ENCODE measurements around the gene CELA2B.
"Not testable (repeated sequence)": the region's sequence is repeated elsewhere in the genome, so short reads cannot be mapped to it uniquely, and the experiment has no call there.

Gene CELA2B

DNA sequence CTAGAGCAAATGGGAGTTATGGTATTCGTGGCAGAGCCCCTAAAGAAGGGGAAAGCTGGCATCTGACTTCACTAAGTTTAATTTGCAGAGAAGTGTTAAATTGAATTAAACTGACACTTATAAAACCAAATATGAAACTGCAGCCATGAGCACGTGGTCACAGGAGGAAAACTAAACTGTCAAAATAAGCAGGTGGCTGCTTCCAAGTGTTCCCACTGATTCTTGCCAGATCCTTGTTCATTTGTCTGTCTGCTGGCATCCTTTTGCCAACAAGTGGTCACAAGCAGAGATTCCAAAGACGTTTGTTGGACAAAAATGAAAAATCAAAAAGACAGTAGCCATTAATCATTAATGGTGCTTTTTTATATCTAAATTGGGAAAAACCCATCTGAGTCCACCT is 6.5 kb upstream of the CELA2B start:
- DNase-seq = no peak

DNA sequence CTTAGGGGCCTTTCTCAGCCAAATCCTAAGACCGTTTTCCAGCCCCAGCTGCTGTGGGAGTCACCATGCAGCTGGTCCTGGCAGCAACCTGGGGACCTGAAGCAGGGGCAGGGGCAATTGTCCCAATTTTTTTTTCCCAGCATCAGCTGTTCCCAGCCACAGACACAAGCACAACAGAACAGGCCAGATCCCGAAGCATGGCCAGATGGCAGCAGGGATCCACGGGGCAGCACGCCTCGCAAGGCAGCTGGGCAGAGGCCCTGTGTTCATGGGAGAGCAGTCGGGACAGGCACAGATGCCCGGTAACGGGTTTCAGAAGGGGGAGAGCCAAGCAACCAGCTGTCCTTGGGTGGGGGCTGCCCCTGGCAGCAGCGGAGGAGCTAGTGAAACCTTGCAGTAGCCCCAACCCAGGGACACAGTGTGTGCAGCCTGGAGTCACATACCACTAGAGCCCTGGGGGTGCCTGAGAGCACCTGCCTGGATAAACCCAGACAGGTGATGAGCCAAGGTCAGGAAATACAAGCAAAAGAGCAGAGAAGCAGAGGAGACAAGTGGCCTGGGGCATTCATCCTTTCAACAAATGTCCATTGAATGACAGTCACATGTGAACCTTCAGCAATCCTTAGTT is 6.0 kb upstream of the CELA2B start:
- DNase-seq = not testable (repeated sequence)

DNA sequence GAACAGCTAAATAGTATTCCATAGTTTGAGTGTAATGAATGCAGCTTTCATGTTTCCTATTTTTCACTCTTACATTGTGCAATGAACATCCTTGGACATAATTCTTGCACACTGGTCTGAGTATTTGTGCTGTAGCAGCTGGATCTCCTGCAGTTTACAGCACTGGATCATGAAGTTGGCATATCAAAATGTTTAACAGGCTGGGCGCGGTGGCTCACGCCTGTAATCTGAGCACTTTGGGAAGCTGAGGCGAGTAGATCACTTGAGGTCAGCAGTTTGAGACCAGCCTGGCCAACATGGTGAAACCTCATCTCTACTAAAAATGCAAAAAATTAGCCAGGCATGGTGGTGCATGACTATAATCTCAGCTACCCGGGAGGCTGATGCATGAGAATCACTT is 4.8 kb upstream of the CELA2B start:
- DNase-seq = not testable (repeated sequence)

GRCh38 chr1:15471723-15472122 is 4.2 kb upstream of the CELA2B start:
- not testable (repeated sequence) for DNase-seq

- DNase-seq = no peak
These were observed 3.3 kb upstream of the CELA2B start for GRCh38 chr1:15472587-15472986.

GRCh38 chr1:15476927-15477326 is 1.0 kb downstream of the CELA2B start:
- DNase-seq = no peak

DNA sequence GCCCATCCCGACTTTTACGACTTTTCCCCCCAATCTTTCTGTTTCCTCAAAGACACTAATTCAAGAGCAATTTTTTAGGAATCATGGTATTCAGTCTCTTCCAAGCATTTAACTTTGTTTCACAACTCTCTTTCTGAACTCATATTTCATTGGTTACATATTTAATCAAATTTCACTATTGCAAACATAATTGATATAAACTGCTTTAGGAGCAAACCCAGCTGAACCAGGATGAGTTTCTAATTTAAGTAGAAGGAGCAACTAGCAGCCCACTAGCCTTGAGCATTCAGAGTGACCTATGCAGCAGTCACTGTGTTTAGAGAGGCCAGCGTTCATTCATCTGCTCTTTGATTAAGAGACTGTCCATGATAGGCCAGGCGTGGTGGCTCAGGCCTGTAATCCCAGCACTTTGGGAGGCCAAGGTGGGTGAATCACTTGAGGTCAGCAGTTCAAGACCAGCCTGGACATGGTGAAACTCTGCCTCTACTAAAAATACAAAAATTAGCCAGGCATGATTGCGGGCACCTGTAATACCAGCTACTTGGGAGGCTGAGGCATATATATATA is 1.8 kb downstream of the CELA2B start:
- DNase-seq = no peak

DNA sequence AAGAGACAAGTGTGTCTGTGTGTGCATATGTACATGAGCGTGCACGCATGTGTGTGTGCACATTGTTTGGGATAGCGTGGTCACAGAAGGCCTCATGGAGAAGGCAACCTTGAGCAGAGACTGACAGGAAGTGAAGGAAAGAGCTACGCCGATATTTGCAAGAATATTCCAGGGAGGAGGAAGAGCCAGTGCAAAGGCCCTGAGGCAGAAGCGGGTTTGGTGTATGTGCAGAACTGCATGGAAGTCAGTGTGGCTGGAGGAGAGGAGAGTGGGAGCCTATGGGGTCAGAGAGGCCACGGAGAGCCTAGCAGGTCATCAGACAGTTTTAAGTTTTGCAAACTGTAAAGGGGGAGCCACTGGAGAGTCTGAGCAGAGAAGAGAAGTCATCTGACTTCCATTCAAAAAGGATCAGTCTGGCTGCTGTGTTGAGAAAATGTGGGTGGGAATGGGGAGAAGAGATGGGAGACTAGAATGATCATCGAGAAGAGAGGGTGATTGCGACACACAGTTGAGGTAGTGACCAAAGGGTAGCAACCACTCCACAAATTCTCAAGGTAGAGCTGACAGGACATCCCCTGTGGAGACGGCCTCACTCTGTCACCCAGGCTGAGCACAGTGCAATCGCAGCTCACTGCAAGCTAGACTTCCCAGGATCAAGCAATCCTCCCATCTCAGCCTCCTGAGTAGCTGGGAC is 3.9 kb downstream of the CELA2B start:
- no peak for DNase-seq

- not testable (repeated sequence) for DNase-seq
These were observed 6.6 kb downstream of the CELA2B start for GRCh38 chr1:15482455-15482854.

DNA sequence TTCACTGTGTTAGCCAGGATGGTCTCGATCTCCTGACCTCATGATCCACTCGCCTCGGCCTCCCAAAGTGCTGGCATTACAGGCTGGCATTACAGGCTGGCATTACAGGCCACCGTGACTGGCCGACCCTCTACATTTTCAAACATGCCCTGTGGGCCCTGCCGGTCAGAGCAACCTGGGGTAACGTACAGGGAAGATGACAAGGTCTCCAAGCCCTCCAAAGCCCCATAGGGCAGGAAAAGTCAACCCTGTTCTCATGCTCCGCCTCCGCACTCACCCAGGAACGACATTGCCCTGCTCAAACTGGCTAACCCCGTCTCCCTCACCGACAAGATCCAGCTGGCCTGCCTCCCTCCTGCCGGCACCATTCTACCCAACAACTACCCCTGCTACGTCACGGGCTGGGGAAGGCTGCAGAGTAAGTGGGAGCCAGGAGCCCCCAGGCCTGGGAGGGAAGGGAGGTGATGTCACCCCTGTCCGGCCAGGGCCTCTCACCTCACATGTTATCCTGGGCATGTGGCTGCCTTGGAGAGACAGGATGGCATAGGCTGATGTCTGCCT is 7.2 kb downstream of the CELA2B start:
- not testable (repeated sequence) for DNase-seq

DNA sequence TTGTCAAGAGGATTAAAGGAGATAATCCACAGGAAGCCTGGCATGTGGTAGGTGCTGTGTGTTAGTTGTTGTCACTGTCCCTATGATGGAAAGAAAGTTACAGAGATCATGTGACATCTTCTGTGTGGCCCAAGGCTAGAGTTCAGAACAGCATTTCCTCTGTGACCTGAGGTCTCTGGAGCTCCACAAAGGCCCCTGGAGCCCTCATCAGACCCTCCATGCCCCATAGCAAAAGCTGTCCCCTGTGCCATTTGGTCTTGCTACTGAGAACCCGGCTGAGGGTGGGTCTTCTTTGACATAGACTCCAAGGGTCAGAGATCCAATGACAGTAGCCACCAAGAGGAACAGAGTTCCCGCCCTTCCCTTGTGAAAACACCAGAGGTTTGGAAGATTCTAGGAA is 8.1 kb downstream of the CELA2B start:
- DNase-seq = no peak

GRCh38 chr1:15484443-15484842 is 8.5 kb downstream of the CELA2B start:
- not testable (repeated sequence) for DNase-seq

GRCh38 chr1:15485636-15486035 is 9.7 kb downstream of the CELA2B start:
- no peak for DNase-seq

- DNase-seq = not testable (repeated sequence)
These were observed 11.1 kb downstream of the CELA2B start for GRCh38 chr1:15486844-15487610.

DNA sequence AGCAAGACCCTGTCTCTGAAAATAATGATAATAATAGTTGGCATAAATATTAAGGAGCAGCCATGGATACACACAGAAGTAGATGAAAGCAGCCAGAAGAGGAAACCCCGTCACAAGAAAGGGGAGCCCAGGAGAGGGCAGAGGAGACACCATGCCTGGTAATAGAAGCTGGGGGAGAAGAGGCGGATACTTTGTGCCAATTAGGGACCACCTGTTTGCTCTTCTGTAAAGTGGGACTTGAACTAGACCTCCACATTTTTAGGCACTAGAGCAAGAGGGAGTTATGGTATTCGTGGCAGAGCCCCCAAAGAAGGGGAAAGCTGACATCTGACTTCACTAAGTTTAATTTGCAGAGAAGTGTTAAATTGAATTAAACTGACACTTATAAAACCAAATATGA is 12.5 kb downstream of the CELA2B start:
- no peak for DNase-seq

- no peak for DNase-seq
These were observed 13.3 kb downstream of the CELA2B start for GRCh38 chr1:15489052-15489736.

DNA sequence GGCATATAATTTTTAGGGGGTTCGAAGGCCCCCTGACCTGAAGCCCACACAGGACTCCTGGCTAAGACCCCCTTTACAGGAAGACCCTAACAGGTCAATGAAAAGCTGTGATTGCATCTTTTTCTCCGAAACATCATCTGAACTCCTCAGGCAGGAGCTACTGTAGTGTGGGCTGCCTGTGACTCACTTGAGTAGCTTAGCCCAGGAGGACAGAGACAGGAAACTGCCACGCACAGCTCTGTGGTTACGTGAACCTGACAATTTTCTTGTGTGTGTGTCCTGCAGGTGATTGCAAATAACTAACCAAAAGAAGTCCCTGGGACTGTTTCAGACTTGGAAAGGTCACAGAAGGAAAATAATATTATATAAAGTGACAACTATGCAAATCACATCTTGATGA is 15.1 kb downstream of the CELA2B start:
- peak; percentile 17 for DNase-seq

- DNase-seq = no peak
These were observed 16.7 kb downstream of the CELA2B start for GRCh38 chr1:15492596-15492995.

DNA sequence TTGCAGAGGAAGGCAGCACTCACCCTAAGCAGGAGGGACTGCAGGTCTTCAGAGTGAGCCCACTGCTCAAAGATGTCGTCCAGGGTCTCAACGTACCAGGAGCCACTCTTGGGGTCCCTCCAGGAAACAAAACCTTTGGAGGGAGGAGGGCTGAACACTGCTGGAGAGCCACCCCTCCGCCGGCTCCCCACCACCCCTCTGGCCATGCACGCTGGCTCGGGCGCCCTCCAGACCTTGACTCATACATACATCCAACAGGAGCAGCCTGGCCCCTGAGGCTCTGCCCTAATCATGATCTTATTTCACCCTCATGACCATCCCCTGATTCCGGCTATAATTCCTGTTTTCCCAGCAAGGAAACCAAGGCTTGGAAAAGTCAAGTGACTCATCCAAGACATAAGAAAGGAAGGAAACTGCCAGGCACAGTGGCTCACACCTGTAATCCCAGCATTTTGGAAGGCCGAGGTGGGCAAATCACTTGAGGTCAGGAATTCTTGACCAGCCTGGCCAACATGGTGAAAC is 18.0 kb downstream of the CELA2B start:
- no peak for DNase-seq

- no peak for DNase-seq
These were observed 24.6 kb downstream of the CELA2B start for GRCh38 chr1:15500184-15501178.
